SK-N-MC (cell line): ENCODE measurements around the gene GPALPP1.

ENCODE experiments used
- EZH2 ChIP-seq: fragments of 200-600 bp; sonication (generic); IDR thresholded peaks from one replicate; pipeline ENCODE4 v1.6.1; 2017; ENCODE audit warnings: antibody characterized with exemption
- POLR2AphosphoS5 ChIP-seq: IDR thresholded peaks from 2 replicates; pipeline ENCODE4 v1.6.1; 2012; ENCODE audit warnings: mild to moderate bottlenecking, low read depth, low read length, borderline replicate concordance

- TF ChIP-seq POLR2AphosphoS5: peak; percentile 89
- no peak for TF ChIP-seq EZH2
These were observed at the start of gene GPALPP1, which contains the start of gene NUFIP1 for GRCh38 chr13:44989071-44989889.
